ENCODE results near the gene ROM1.

ROM1 gene

DNA sequence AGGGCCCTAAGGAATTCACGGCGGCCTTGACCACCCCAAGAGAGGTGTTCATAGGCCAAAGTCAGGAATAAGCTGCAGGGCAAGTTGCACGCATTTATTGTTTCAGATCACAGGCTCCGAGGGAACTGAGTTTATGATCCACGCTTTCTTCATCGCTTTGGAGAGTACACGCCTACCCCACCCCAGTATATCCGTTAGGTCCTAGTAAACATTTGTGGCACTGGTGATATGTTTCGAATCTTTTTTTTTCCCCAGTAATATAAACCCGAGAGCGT, 32.6 kb downstream of the ROM1 start:
- in situ Hi-C loops (cut with MboI; ENCODE audit: low pct_unique_long_range_greater_than_20kb, low sequenced_read_pairs, unreplicated experiment) = no loop called here
- DNase-seq (ENCODE audit: low spot score) = no peak
- TF ChIP-seq, protein P1, sequence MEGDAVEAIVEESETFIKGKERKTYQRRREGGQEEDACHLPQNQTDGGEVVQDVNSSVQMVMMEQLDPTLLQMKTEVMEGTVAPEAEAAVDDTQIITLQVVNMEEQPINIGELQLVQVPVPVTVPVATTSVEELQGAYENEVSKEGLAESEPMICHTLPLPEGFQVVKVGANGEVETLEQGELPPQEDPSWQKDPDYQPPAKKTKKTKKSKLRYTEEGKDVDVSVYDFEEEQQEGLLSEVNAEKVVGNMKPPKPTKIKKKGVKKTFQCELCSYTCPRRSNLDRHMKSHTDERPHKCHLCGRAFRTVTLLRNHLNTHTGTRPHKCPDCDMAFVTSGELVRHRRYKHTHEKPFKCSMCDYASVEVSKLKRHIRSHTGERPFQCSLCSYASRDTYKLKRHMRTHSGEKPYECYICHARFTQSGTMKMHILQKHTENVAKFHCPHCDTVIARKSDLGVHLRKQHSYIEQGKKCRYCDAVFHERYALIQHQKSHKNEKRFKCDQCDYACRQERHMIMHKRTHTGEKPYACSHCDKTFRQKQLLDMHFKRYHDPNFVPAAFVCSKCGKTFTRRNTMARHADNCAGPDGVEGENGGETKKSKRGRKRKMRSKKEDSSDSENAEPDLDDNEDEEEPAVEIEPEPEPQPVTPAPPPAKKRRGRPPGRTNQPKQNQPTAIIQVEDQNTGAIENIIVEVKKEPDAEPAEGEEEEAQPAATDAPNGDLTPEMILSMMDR (IDR thresholded peaks at IDR 0.05; ENCODE audit: extremely low read depth, insufficient read depth, missing control alignments) = no peak

DNA sequence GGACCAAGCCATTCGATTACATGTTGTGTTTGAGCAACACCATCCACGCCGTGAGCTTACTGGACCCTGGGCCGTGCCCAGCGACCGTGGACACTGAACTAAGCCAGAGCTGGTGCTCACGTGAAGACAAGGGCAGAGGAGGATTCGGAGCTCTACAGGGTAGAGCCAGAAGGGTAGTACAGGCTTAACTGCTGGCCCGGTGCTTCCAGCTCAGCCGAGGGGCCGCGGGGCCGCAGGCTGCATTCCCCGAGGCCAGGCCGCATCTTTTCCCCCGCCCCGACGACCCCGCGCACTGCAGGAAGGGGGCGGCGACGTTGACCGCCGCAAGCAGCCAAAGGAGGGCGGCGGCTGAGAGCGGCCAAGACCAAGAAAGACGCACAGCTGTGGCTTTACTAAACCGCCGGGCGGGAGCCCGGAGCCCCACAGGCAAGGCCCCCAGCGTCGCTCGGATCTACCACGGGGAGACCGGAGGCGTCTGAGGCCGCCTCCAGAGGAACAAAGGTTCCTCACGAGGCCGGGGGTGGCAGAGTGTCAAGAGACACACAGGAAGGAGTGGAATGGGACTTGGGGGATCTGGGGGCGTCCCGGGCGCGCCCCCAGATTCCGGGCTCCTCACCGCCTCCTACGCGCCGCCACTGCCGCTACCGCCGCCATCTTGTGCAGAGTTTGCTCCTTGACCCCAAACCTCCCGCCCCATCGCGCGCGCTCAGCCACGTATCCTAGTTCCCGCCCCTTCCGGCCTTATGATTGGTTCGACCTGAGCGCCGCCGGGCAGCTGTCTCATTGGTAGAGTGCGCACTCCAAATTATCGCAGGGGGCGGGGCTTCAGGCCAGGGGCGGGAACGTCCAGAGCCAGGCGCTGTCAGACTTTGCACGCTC, 33.1 kb downstream of the ROM1 start, which contains the start of gene GANAB:
Gene GANAB, minus strand, starts transcription at position 668 of the 879 bp plus-strand sequence. Its CDS starts 14 bp downstream, at position 654.
- TF ChIP-seq, protein P1 (IDR thresholded peaks at IDR 0.05; ENCODE audit: extremely low read depth, insufficient read depth, missing control alignments) = no peak
- in situ Hi-C loops (cut with MboI; ENCODE audit: low pct_unique_long_range_greater_than_20kb, low sequenced_read_pairs, unreplicated experiment) = no loop called here
- DNase-seq (ENCODE audit: low spot score) = peak; percentile 100

DNA sequence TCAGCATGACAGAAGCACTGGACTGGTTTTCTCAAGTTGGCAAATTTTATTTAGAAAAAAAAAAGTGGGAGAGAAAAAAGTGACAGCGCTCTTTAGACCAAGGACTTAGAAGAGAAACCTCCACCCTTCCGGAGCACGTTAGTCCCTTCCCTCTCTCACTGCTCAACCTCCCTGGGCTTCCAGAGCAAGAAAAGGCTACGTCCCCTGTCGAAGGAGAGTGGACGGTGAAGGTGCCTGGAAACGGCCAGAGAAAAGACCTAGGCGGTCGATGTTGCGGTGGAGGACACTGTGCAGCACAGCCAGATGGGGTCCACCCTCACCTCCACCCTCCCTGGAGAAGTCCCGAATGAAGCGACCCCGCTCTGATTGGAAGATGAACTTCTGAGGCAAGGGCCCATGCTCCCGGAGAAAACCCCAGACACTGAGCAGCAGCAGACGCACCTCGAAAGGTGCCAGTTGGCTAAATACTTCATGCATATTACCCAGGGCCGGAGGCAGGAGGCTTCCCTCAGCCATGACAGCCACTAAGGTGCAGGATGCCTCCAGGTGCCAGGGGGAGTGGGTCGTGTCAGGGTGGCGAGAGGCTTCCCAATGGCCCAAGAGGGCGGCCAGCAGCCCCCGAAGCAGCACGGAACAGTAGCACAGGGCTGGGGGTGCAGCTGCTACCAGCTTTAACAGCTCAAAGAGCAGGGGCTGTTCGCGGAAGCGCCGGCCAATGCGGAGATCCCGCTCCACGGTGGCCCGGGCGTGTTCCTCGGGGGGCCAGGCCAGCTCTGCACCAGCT, 34.0 kb downstream of the ROM1 start:
- no peak for DNase-seq (ENCODE audit: low spot score)
- TF ChIP-seq, protein P1 (IDR thresholded peaks at IDR 0.05; ENCODE audit: extremely low read depth, insufficient read depth, missing control alignments) = no peak
- in situ Hi-C loops (cut with MboI; ENCODE audit: low pct_unique_long_range_greater_than_20kb, low sequenced_read_pairs, unreplicated experiment) = no loop called here

DNA sequence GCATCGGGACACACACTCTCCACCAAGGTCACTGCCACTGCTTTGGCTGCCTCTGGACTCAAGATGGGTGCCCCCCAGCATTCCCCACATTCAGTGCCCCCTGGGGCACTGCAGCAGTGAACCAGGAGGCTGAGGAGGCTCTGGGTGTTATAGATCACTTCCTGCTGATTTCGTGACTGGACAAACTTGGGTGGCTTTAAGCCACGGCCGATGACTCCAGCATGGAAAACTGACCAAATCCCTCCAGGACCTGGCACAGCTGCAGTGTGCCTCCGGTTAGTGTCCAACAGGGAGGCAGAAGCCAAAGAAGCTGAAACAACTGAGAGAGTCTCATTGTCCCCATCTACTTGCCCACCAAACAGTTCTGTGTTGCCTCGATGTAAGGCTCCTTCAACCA, 34.5 kb downstream of the ROM1 start:
- in situ Hi-C loops (cut with MboI; ENCODE audit: low pct_unique_long_range_greater_than_20kb, low sequenced_read_pairs, unreplicated experiment) = no loop called here
- no peak for DNase-seq (ENCODE audit: low spot score)
- TF ChIP-seq, protein P1 (IDR thresholded peaks at IDR 0.05; ENCODE audit: extremely low read depth, insufficient read depth, missing control alignments) = no peak

DNA sequence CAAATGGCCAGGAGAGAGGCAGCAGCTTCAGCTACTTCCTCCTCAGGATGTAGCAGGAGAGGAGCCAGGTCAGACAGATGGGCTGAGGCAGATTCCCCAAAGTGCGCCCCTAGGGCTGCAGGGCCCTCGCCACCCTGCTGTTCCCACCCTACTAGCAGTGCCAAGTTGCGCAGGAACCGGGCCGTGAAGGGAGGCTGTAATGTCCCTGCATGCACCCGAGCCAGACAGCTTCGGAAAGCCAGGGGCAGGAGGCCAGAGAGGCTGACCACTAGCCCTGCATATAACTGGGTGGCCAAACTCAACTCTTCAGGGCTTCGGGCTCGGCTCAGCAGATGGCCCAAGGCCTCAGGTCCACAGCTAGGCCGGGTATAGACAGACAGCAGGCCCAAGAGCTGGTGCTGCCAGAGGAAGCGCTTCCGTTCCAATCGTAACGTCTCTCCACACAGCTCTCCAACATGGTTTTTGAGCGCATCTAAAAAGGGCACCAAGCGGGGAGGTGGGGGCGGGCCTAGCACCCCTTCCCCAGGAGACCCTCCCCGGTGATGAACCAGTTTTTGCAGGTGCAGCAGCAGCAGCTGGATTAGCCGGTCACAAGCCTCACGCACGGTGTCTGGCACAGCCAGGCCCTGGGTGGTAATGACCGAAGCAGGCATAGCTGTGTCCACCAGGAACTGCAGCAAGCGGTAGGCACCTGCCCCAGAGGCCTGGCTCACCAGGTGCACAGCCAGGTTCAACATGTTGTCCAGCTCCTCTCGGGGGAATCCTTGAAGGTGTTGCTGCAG, 35.3 kb downstream of the ROM1 start:
- no peak for DNase-seq (ENCODE audit: low spot score)
- in situ Hi-C loops (cut with MboI; ENCODE audit: low pct_unique_long_range_greater_than_20kb, low sequenced_read_pairs, unreplicated experiment) = no loop called here
- TF ChIP-seq, protein P1 (IDR thresholded peaks at IDR 0.05; ENCODE audit: extremely low read depth, insufficient read depth, missing control alignments) = no peak

DNA sequence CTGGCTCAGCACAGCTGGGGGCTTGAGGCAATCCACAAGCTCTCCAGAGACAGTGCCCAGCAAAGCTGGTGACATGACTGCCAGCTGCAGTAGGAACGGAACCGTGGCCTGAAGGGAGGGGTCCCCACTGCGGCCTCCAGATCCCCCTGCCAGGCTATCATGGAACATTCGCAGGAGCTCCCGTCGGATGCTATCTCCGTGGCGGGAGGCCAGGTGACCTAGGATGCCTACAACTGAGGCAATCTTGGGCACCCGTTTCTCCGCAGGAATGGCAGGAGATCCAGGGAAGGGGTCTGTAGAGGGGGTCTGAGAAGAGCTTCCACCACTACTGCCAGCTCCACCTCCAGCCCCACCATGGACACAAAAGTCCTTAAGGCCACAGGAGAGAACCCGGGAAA, 35.9 kb downstream of the ROM1 start:
- no peak for DNase-seq (ENCODE audit: low spot score)
- in situ Hi-C loops (cut with MboI; ENCODE audit: low pct_unique_long_range_greater_than_20kb, low sequenced_read_pairs, unreplicated experiment) = no loop called here
- TF ChIP-seq, protein P1 (IDR thresholded peaks at IDR 0.05; ENCODE audit: extremely low read depth, insufficient read depth, missing control alignments) = no peak

Data from GM13977 (cell line).